ENCODE results near the gene CHST12. TPM values are rescaled to one million over a fixed set of nuclear protein-coding genes. Genes with fewer than 3 reads are reported as not detected.

The CHST12 gene
- total RNA-seq, 2 donors from 2014 or later: 5.1 to 10.6 TPM

DNA sequence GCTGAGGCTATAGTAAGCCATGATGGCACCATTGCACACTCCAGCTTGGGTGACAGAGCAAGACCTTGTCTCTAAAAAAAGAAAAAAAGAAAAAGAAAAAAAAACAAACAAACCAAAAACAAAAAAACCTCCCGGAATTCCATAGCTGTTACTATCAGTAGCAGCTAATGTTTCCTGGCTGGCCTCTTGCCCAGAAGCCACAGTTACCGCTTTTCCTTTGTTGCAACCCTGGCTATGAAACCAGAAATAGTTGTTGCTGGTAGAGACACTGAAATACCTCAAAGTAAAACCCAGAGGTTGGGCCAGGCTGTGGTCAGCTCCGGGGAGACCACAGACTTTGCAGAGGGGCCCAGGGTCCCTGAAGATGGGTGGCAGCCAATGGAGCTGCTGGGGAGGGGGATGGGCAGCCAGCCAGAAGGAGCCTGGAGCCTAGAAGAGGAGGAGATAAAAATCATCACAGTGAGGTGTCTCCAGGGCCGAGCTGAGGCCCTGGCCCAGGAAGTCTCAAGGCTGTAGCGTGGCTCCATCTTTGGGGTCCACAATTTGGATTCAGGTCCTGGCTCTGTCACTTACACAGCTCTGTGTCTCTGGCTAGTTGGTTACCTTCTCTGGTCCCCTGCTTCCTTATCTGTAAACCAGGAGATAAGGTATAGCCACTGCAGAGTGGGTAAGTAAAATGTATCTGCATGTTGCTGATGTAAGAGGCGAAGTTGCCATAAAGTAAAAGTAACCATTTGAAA is 3.4 kb upstream of the CHST12 start:
- DNase-seq: peak; percentile 38 to 40
- H3K9me3 Mint-ChIP-seq: peaks cover 2% of the 10 kb centered on the region in 2 donors
- H3K27me3 Mint-ChIP-seq (ENCODE audit: low read depth): peaks cover 9% of the 10 kb centered on the region
- ATAC-seq (replicated peaks in 1 of 2): peak in 1 of 2 donors; percentile 5
- H3K36me3 Mint-ChIP-seq (ENCODE audit: insufficient read depth in 2 of 2): peaks cover 3 to 5% of the 10 kb centered on the region in 2 donors
- peak overlapping the region; percentile 7 to 64 for H3K4me3 Mint-ChIP-seq
- H3K27ac Mint-ChIP-seq: peak overlapping the region; percentile 7
- peaks cover 25% of the 10 kb centered on the region for H3K4me1 Mint-ChIP-seq (ENCODE audit: low read depth)

DNA sequence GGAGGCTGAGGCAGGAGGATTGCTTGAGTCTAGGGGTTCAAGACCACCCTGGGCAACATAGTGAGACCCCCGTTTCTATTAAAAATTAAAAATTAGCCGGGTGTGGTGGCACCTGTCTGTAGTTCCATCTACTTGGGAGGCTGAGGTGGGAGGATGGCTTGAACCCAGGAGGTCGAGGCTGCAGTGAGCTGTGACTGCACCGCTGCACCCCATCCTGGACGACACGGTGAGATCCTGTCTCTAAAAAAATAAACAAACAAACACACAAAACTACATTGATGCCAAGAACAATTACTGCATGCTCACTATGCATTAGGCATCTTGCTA is 761 bp upstream of the CHST12 start:
- H3K27me3 Mint-ChIP-seq (ENCODE audit: low read depth): peaks cover 17% of the 10 kb centered on the region
- DNase-seq (no peak), ATAC-seq (replicated peaks in 1 of 2) (no peak)
- peaks cover 47% of the 10 kb centered on the region for H3K4me1 Mint-ChIP-seq (ENCODE audit: low read depth)
- H3K27ac Mint-ChIP-seq: no peak overlapping the region
- peaks cover 7 to 8% of the 10 kb centered on the region in 2 donors for H3K36me3 Mint-ChIP-seq (ENCODE audit: insufficient read depth in 2 of 2)
- peak overlapping the region; percentile 87 to 88 for H3K4me3 Mint-ChIP-seq
- H3K9me3 Mint-ChIP-seq: peaks cover 2% of the 10 kb centered on the region in 2 donors

DNA sequence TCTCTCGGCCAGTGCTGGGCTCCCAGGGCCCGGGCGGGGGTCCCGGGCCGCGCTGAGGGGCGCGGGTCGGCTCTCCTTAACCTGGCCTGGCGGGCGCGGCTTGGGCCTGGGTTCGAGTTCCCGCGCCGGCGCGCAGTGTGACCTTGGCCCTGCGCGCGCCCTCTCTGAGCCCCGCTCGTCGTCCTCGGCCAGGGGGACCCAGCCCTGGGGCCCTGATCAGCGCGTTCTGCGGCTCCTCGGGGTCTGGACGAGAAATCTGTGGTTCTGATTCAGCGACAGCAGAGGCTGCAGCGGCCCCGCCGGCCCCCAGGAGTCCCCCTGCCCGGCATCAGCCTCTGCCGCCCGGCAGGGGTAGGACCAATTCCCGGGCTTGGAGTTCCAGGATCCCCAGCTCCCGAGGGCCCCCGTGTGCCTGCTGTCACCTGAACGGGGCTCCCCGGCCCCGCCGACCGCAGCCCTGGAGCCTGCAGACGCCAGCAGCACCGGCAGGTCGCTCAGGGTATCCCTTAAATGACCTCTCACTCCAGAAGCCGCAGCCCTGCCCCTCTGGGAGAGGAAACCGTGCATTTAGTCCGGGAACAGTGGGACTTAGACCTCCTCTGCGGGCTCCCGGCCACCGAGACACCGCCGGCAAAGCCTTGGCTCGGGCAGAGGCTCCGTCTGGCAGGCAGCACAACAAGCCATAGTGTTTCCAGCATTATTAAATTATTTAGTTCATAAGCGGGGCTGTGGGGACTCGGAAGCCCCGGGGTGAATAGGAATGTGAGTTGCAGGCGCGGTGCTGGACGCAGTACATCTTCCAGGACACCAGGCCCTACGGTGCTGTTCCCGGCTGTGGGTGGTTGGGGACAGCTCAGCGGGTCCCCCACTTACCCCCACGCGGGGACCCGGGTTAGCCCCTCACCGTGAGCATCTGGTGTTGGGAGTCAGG is 572 bp downstream of the CHST12 start:
- Mint-ChIP-seq H3K27me3 (ENCODE audit: low read depth) (peaks cover 17% of the 10 kb centered on the region), H3K4me3 (peak overlapping the region; percentile 78 to 84), H3K4me1 (ENCODE audit: low read depth) (peaks cover 57% of the 10 kb centered on the region), H3K36me3 (ENCODE audit: insufficient read depth in 2 of 2) (peaks cover 7 to 8% of the 10 kb centered on the region in 2 donors), H3K27ac (no peak overlapping the region), H3K9me3 (peaks cover 2% of the 10 kb centered on the region in 2 donors)
- ATAC-seq (replicated peaks in 1 of 2) (peak; percentile 20 to 32), DNase-seq (peak; percentile 51 to 55)

DNA sequence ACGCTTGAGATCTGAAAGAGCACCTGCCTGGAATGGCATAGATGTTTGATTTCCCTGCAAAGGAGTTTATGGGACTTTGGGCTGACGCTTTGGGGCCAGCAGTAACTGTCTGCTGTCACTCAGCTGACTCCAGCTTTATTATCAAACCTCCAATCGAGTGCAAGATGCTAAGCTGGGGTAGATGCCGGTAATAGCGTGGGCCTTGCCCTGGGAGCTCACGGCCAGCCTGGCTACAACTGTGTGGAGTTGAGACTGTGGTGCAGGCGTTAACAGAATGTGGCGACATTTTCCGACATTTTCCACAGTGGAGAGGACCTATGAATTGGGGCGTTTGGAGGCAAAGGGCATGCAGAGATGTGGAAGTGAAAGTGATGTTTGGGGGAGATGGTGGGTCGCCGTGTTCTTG is 1.3 kb downstream of the CHST12 start:
- peak overlapping the region; percentile 81 for H3K27ac Mint-ChIP-seq
- H3K27me3 Mint-ChIP-seq (ENCODE audit: low read depth): peaks cover 17% of the 10 kb centered on the region
- H3K4me1 Mint-ChIP-seq (ENCODE audit: low read depth): peaks cover 59% of the 10 kb centered on the region

DNA sequence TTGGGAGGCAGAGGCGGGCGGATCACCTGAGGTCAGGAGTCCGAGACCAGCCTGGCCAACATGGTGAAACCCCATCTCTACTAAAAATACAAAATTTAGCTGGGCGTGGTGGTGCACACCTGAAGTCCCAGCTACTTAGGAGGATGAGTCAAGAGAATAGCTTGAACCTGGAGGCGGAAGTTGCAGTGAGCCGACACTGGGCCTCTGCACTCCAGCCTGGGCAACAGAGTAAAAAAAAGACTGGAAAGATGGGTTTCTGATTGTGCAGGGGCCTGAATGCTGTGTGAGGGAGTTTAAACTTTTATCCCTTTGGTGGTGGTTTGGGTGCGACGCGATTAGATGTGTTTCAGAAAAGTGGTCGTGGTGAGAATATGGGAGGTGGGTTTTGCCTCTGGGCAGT is 1.8 kb downstream of the CHST12 start:
- peak overlapping the region; percentile 41 for H3K27ac Mint-ChIP-seq
- H3K4me1 Mint-ChIP-seq (ENCODE audit: low read depth): peaks cover 59% of the 10 kb centered on the region
- DNase-seq: no peak
- peaks cover 7 to 8% of the 10 kb centered on the region in 2 donors for H3K36me3 Mint-ChIP-seq (ENCODE audit: insufficient read depth in 2 of 2)
- ATAC-seq (replicated peaks in 1 of 2): no peak
- peaks cover 17% of the 10 kb centered on the region for H3K27me3 Mint-ChIP-seq (ENCODE audit: low read depth)
- H3K4me3 Mint-ChIP-seq: peak overlapping the region; percentile 78 to 84
- H3K9me3 Mint-ChIP-seq: peaks cover 2% of the 10 kb centered on the region in 2 donors

More for the DNA sequence above, 1.3 kb downstream of the CHST12 start:
- peak overlapping the region; percentile 78 to 84 for H3K4me3 Mint-ChIP-seq
- DNase-seq (no peak), ATAC-seq (replicated peaks in 1 of 2) (no peak)
- peaks cover 2% of the 10 kb centered on the region in 2 donors for H3K9me3 Mint-ChIP-seq
- peaks cover 7 to 8% of the 10 kb centered on the region in 2 donors for H3K36me3 Mint-ChIP-seq (ENCODE audit: insufficient read depth in 2 of 2)

DNA sequence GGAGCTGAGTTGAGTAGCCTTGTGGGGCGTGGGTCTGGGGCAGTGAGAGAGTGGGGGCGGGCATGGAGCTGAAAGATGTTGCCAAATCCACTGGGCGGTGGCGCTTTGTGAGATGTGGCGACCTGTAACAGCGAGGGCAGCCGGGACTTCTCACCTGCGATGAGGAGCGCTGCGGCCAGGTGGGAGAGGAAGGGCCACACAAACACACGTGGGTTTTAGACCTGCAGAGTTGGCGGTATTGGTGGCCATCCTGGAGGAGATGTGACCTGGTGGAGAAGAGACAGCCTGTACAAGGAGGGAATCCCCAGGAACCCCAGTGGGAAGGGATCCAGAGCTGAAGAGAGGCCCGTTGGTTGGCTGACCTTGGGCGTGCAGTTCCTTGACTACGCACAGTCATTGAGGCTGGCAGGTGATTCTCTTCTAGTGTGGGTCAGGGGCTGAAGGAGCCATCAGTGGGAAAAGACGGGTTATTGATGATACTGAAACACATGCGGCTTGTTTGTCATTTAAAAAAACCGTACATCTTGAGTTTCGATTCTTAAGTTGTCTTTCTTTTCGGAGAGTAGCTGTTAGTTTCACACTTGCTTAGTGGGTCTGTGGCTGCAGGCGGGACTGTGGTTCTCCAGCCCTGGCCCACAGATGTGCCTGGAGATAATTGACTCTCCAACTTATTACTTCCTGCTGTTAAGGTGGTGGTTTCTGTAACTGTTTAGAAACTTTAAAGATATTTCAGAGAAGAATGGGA is 2.4 kb downstream of the CHST12 start:
- H3K27ac Mint-ChIP-seq: peak overlapping the region; percentile 41
- peak overlapping the region; percentile 78 to 84 for H3K4me3 Mint-ChIP-seq
- H3K36me3 Mint-ChIP-seq (ENCODE audit: insufficient read depth in 2 of 2): peaks cover 7 to 8% of the 10 kb centered on the region in 2 donors
- peak; percentile 73 to 81 for ATAC-seq (replicated peaks in 1 of 2)
- H3K4me1 Mint-ChIP-seq (ENCODE audit: low read depth): peaks cover 61% of the 10 kb centered on the region
- peaks cover 2% of the 10 kb centered on the region in 2 donors for H3K9me3 Mint-ChIP-seq
- H3K27me3 Mint-ChIP-seq (ENCODE audit: low read depth): peaks cover 17% of the 10 kb centered on the region
- DNase-seq: peak; percentile 78 to 84

DNA sequence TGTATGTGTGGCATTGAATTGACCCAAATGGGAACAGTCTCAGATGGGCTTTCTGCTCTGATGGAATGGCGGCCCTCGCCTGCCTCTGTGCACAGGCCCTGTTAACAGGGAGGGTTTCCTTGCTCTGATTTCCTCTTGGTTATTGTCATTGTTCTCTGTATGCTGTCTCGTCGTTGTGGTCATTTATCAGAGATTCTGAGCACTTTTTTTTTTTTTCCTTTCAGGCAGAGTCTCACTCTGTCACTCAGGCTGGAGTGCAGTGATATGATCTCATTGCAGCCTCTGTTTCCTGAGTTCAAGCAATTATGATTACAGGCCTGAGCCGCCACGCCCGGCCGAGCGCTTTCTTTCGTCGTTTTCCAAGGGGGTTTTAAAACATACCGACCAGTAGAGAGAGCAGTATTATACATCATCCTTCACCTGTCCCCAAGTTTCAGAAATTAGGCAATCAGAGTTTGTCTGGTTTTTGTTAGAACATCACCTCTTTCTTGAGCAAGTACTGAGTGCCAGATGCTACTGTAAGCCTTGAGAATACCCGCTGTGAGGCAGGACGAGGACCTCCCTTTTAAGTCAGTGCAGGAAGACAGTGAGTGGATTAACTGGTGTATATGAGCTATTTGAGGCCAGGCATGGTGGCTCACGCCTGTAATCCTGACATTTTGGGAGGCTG is 6.5 kb downstream of the CHST12 start:
- DNase-seq: no peak
- Mint-ChIP-seq H3K36me3 (ENCODE audit: insufficient read depth in 2 of 2) (peaks cover 4 to 5% of the 10 kb centered on the region in 2 donors), H3K4me3 (peak overlapping the region; percentile 1 to 52), H3K9me3 (peaks cover 0 to under 1% of the 10 kb centered on the region in 2 donors), H3K27me3 (ENCODE audit: low read depth) (peaks cover 10% of the 10 kb centered on the region), H3K27ac (peak overlapping the region; percentile 12), H3K4me1 (ENCODE audit: low read depth) (peaks cover 73% of the 10 kb centered on the region)
- no peak for ATAC-seq (replicated peaks in 1 of 2)

DNA sequence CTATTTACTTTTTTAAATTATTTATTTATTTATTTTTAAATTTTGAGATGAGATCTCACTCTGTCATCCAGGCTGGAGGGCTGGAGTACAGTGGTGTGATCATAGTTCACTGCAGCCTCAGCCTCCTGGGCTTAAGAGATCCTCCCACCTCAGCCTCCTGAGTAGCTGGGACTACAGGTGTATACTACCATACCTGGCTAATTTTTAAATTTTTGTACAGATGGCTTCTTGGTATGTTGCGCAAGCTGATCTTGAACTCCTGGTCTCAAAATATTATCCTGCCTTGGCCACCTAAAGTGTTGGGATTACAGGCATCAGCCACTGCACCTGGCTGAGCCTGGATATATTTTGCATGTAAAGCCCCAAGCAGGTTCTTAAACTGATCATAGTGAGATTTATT is 7.6 kb downstream of the CHST12 start:
- DNase-seq (no peak), ATAC-seq (replicated peaks in 1 of 2) (no peak)
- Mint-ChIP-seq H3K9me3 (no peaks in the 10 kb centered on the region), H3K4me1 (ENCODE audit: low read depth) (peaks cover 62% of the 10 kb centered on the region), H3K4me3 (no peak overlapping the region), H3K27me3 (ENCODE audit: low read depth) (peaks cover 9% of the 10 kb centered on the region), H3K36me3 (ENCODE audit: insufficient read depth in 2 of 2) (peaks cover 4% of the 10 kb centered on the region in 2 donors), H3K27ac (no peak overlapping the region)

DNA sequence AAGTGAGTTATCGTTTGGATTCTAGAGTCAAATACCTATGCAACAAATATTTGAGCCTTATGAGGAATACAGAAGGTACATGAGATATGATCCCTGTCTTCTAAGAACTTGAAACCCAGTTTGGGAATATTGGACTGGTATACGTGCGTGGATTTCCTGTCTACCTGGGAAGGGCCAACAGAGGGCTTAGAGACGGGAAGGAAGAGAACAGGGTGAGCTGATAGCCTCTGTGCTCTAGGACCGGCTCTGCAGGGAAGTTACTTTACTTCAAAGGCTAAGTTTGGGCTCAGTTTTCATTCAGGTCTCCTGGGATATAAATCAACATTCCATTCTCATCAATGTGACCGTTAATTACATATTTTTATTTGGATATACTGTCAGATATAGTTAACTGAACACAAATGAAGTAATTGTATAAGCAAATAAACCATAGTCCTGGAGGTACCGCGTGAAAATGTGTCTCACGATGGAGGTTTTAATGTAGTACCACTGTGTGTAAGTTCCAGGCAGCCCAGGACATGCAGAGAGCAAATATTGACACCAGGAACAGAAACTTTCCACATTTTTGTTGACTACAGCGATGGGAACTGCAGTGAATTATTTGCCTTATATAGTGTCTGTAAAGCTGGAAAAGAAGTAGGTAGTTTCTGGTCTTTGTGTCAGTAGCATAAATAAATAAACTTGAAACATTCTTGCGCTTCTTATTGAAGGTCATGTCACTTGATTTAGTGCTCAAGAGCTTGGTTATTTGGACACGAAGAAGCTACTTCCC is 8.6 kb downstream of the CHST12 start:
- Mint-ChIP-seq H3K27ac (no peak overlapping the region), H3K4me1 (ENCODE audit: low read depth) (peaks cover 53% of the 10 kb centered on the region)
- no peak for ATAC-seq (replicated peaks in 1 of 2)

DNA sequence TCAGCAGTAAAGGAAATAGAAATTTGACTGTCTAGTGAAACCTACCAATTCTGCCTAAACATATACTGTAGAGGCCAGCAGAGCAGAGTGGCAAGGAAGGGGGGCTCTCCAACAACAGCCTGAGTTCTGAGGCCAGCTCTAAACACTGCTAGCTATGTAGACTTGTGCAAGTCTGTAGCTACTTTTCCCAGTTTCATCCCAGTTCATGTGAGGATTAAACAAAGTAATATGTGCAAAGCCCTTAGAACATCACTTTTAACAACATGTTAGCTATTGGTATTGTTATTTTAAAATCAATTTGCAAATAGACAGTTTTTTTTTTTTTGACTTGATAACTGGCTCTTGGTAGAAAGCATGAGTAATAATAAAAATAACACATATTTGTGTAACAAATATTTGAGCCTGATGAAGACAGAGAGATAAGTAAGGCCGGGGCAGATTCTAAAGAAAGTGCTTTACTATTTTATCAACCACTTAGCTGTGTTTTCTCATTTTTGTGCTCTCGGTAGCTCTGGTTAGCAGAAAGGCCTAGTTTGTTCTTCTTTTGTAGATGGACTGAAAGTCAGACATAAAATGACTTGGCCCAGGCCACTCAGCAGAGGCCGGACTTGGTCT is 9.3 kb downstream of the CHST12 start:
- Mint-ChIP-seq H3K4me3 (peak overlapping the region in 1 of 2 donors; percentile 20), H3K27ac (peak overlapping the region; percentile 77), H3K36me3 (ENCODE audit: insufficient read depth in 2 of 2) (no peaks in the 10 kb centered on the region), H3K27me3 (ENCODE audit: low read depth) (peaks cover 9% of the 10 kb centered on the region), H3K9me3 (no peaks in the 10 kb centered on the region), H3K4me1 (ENCODE audit: low read depth) (peaks cover 53% of the 10 kb centered on the region)
- no peak for ATAC-seq (replicated peaks in 1 of 2)
- DNase-seq: no peak

More for the DNA sequence above, 8.6 kb downstream of the CHST12 start:
- no peaks in the 10 kb centered on the region for H3K9me3 Mint-ChIP-seq
- DNase-seq: no peak
- H3K36me3 Mint-ChIP-seq (ENCODE audit: insufficient read depth in 2 of 2): peaks cover 0 to under 1% of the 10 kb centered on the region in 2 donors
- H3K27me3 Mint-ChIP-seq (ENCODE audit: low read depth): peaks cover 11% of the 10 kb centered on the region
- H3K4me3 Mint-ChIP-seq: no peak overlapping the region

DNA sequence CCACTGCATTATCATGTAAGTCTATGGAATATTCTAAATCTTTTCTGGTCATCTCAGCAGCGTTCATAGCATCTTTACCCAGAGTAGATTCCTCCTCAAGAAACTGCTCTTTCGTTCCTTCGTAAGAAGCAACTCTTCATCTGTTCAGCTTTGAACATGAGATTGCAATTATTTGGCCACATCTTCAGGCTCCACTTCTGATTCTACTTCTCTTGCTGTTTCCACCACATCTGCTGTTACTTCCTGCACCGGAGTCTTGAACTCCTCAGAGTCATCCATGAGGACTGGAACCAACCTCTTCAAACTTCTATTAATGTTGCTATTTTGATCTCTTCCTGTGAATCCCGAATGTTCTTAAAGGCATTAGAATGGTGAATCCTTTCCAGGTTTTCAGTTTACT is 12.7 kb downstream of the CHST12 start:
- H3K9me3 Mint-ChIP-seq: no peaks in the 10 kb centered on the region
- DNase-seq (no peak), ATAC-seq (replicated peaks in 1 of 2) (no peak)
- H3K36me3 Mint-ChIP-seq (ENCODE audit: insufficient read depth in 2 of 2): no peaks in the 10 kb centered on the region
- peaks cover 46% of the 10 kb centered on the region for H3K4me1 Mint-ChIP-seq (ENCODE audit: low read depth)
- H3K4me3 Mint-ChIP-seq: no peak overlapping the region
- peak overlapping the region; percentile 40 for H3K27ac Mint-ChIP-seq
- peaks cover 9% of the 10 kb centered on the region for H3K27me3 Mint-ChIP-seq (ENCODE audit: low read depth)

All from activated T-cell treated with anti-CD3 and anti-CD28 coated beads, Interleukin-2, amount 50 U/mL, for 72 hours (primary cell).